GM23338 (cell line): ENCODE measurements around the gene BCKDK. TPM values are rescaled to one million over a fixed set of nuclear protein-coding genes. Genes with fewer than 3 reads are reported as not detected.

Experiments
- ATAC-seq: fragments of 200-7000 bp; cut with Tn5 transposase; 3 replicates; pipeline ENCODE4 v1.9.1; 2020
- DNase-seq: peaks from one replicate; pipeline ENCODE4 v3.0.0-alpha.2; 2015; ENCODE audit warnings: low spot score
- H2AFZ ChIP-seq: fragments of 200-600 bp; sonication (generic); 2 replicates; pipeline ENCODE4 v1.8.0; 2016; ENCODE audit warnings: antibody characterized with exemption, mild to moderate bottlenecking, moderate library complexity
- H3F3A ChIP-seq: fragments of 200-600 bp; sonication (generic); replicated peaks from 2 replicates; pipeline ENCODE4 v1.8.0; 2017; ENCODE audit warnings: antibody characterized with exemption, mixed run types, low read depth
- H3K27ac ChIP-seq: fragments of 200-600 bp; sonication (generic); 2 replicates; pipeline ENCODE4 v1.6.1; 2016; ENCODE audit warnings: low read depth
- H3K27me3 ChIP-seq: fragments of 200-600 bp; sonication (generic); 2 replicates; pipeline ENCODE4 v1.8.0; 2016; ENCODE audit warnings: mild to moderate bottlenecking, mixed run types, moderate library complexity; ENCODE audit not compliant: insufficient read depth
- H3K36me3 ChIP-seq: fragments of 200-600 bp; sonication (generic); 2 replicates; pipeline ENCODE4 v1.8.0; 2016; ENCODE audit warnings: mild to moderate bottlenecking; ENCODE audit not compliant: insufficient read depth
- H3K4me1 ChIP-seq: fragments of 200-600 bp; sonication (generic); 2 replicates; pipeline ENCODE4 v1.8.0; 2016; ENCODE audit warnings: mild to moderate bottlenecking, moderate library complexity; ENCODE audit not compliant: insufficient read depth
- H3K4me2 ChIP-seq: fragments of 200-600 bp; sonication (generic); 2 replicates; pipeline ENCODE4 v1.7.1; 2017; ENCODE audit warnings: mixed run types
- H3K4me3 ChIP-seq: fragments of 200-600 bp; sonication (generic); 2 replicates; pipeline ENCODE4 v1.6.1; 2016; ENCODE audit warnings: mixed run types
- H3K79me2 ChIP-seq: fragments of 200-600 bp; sonication (generic); replicated peaks from 2 replicates; pipeline ENCODE4 v1.8.0; 2017; ENCODE audit warnings: mild to moderate bottlenecking; ENCODE audit not compliant: insufficient read depth
- H3K9me2 ChIP-seq: fragments of 200-600 bp; sonication (generic); 2 replicates; pipeline ENCODE4 v1.8.0; 2017; ENCODE audit not compliant: insufficient read depth
- H4K20me1 ChIP-seq: fragments of 200-600 bp; sonication (generic); replicated peaks from 2 replicates; pipeline ENCODE4 v1.8.0; 2017; ENCODE audit warnings: mild to moderate bottlenecking; ENCODE audit not compliant: insufficient read depth
- H3K27ac Mint-ChIP-seq: 2 replicates; pipeline ENCODE4 v1.8.0; 2020; ENCODE audit warnings: inconsistent platforms, mild to moderate bottlenecking, moderate library complexity, mixed read lengths
- H3K27me3 Mint-ChIP-seq: 3 replicates; pipeline ENCODE4 v1.8.0; 2022; ENCODE audit warnings: low read depth, mild to moderate bottlenecking, moderate library complexity, mixed read lengths, inconsistent platforms; ENCODE audit not compliant: insufficient read depth, poor library complexity
- H3K36me3 Mint-ChIP-seq: 3 replicates; pipeline ENCODE4 v1.8.0; 2021; ENCODE audit warnings: low read depth, mild to moderate bottlenecking, inconsistent platforms, moderate library complexity, mixed read lengths
- H3K4me1 Mint-ChIP-seq: 3 replicates; pipeline ENCODE4 v1.8.0; 2020; ENCODE audit warnings: mild to moderate bottlenecking, inconsistent platforms, mixed read lengths
- H3K4me3 Mint-ChIP-seq: 3 replicates; pipeline ENCODE4 v1.8.0; 2021; ENCODE audit warnings: moderate library complexity, mild to moderate bottlenecking, inconsistent platforms, mixed read lengths
- H3K9me3 Mint-ChIP-seq: 3 replicates; pipeline ENCODE4 v1.8.0; 2020; ENCODE audit warnings: moderate library complexity, mild to moderate bottlenecking, inconsistent platforms, mixed read lengths
- CREB1 ChIP-seq: fragments of 250-450 bp; sonication (Bioruptor Pico); IDR thresholded peaks from 2 replicates; pipeline ENCODE4 v1.5.0; 2020; ENCODE audit warnings: low read depth, mild to moderate bottlenecking, moderate library complexity
- ETS1 ChIP-seq: IDR thresholded peaks from 2 replicates; pipeline ENCODE4 v1.6.1; 2016; ENCODE audit warnings: antibody characterized with exemption
- EZH2 ChIP-seq: fragments of 200-600 bp; sonication (generic); IDR thresholded peaks from one replicate; pipeline ENCODE4 v1.8.0; 2017; ENCODE audit warnings: antibody characterized with exemption, mild to moderate bottlenecking, low read depth; ENCODE audit not compliant: unreplicated experiment
- NANOG ChIP-seq: IDR thresholded peaks from 2 replicates; pipeline ENCODE4 v1.6.1; 2016; ENCODE audit warnings: antibody characterized with exemption, borderline replicate concordance
- POLR2AphosphoS5 ChIP-seq: IDR thresholded peaks from 2 replicates; pipeline ENCODE4 v1.6.1; 2016; ENCODE audit warnings: antibody characterized with exemption, low read depth
- REST ChIP-seq: IDR thresholded peaks from one replicate; pipeline ENCODE4 v1.6.1; 2018; ENCODE audit warnings: antibody characterized with exemption; ENCODE audit not compliant: unreplicated experiment
- ZNF114 ChIP-seq: fragments of 250-450 bp; sonication (Bioruptor Pico); IDR thresholded peaks from 2 replicates; pipeline ENCODE4 v1.5.0; 2020; ENCODE audit warnings: mild to moderate bottlenecking, moderate library complexity
- ZNF462 ChIP-seq: fragments of 250-450 bp; sonication (Bioruptor Pico); IDR thresholded peaks from 2 replicates; pipeline ENCODE4 v1.5.0; 2020; ENCODE audit warnings: mild to moderate bottlenecking, moderate library complexity
- polyA plus RNA-seq: library from polyadenylated mRNA; unstranded; fragments of >200 nt; fragmentation: Nextera tagmentation; extraction: Ambion mirVana; gene quantifications from 2 replicates; pipeline ENCODE4 v1.2.1, GENCODE V29; 2016
- total RNA-seq: library from RNA; depleted of rRNA; stranded (reverse); fragments of >200 nt; shearing (Covaris generic); gene quantifications from 2 replicates; pipeline ENCODE4 v1.2.3, GENCODE V29; 2014
- TF ChIP-seq, protein P1 (sequence below), 2 experiments: fragments of 200-600 bp in 1 of 2; sonication (generic) in 1 of 2; conservative IDR thresholded peaks; 2 replicates each; pipeline versions ENCODE4 v1.5.1 to v1.6.1; 2016 to 2017; ENCODE audit warnings: antibody characterized with exemption in 2 of 2, low read depth in 2 of 2, mild to moderate bottlenecking in 2 of 2, moderate library complexity in 1 of 2

BCKDK gene
- total and polyA plus RNA-seq, 2 experiments from 2014 or later = 36.1 to 58.9 TPM

DNA sequence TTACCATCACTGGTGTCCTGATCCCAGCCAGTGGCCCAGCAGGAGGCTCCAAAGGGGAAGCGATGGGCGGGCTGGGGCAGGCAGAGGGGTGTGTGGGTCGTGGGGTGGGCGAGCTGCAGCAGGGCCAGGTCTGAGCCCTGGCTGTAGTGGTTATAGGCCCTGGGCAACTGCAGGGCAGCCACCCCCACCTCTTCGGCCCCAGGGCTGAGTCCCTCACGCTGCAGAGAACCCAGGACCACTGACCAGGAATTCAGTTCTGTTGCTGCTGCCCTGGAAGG lies 21.6 kb upstream of the BCKDK start:
- Histone ChIP-seq H4K20me1 (no peaks in the 10 kb centered on the region; the same call in 1 of the 2 replicates), H3K4me3 (no peak overlapping the region), H3K4me2 (no peak overlapping the region), H3F3A (no peaks in the 10 kb centered on the region), H3K79me2 (no peaks in the 10 kb centered on the region), H3K27me3 (no peaks in the 10 kb centered on the region), H3K9me2 (no peaks in the 10 kb centered on the region), H2AFZ (no peak overlapping the region), H3K36me3 (no peaks in the 10 kb centered on the region), H3K27ac (no peak overlapping the region), H3K4me1 (no peaks in the 10 kb centered on the region)
- H3K27me3 Mint-ChIP-seq = peaks cover 17% of the 10 kb centered on the region
- H3K36me3 Mint-ChIP-seq = peaks cover 26% of the 10 kb centered on the region
- H3K4me3 Mint-ChIP-seq = no peak overlapping the region
- H3K4me1 Mint-ChIP-seq = peaks cover 5% of the 10 kb centered on the region; the same call in 1 of the 3 replicates
- no peaks in the 10 kb centered on the region for H3K9me3 Mint-ChIP-seq
- TF ChIP-seq ZNF114 (no peak), NANOG (no peak), CREB1 (no peak), ZNF462 (CRISPR knock-in tag) (no peak), EZH2 (no peak), POLR2AphosphoS5 (no peak), ETS1 (no peak), REST (no peak)
- TF ChIP-seq, protein P1, sequence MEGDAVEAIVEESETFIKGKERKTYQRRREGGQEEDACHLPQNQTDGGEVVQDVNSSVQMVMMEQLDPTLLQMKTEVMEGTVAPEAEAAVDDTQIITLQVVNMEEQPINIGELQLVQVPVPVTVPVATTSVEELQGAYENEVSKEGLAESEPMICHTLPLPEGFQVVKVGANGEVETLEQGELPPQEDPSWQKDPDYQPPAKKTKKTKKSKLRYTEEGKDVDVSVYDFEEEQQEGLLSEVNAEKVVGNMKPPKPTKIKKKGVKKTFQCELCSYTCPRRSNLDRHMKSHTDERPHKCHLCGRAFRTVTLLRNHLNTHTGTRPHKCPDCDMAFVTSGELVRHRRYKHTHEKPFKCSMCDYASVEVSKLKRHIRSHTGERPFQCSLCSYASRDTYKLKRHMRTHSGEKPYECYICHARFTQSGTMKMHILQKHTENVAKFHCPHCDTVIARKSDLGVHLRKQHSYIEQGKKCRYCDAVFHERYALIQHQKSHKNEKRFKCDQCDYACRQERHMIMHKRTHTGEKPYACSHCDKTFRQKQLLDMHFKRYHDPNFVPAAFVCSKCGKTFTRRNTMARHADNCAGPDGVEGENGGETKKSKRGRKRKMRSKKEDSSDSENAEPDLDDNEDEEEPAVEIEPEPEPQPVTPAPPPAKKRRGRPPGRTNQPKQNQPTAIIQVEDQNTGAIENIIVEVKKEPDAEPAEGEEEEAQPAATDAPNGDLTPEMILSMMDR (conservative IDR thresholded peaks at IDR 0.05; ENCODE audit: low read depth in 2 of 2) = no peak
- DNase-seq (no peak), ATAC-seq (no peak)
- no peak overlapping the region for H3K27ac Mint-ChIP-seq
